ENCODE measurements around the gene CDK5RAP3.

DNA sequence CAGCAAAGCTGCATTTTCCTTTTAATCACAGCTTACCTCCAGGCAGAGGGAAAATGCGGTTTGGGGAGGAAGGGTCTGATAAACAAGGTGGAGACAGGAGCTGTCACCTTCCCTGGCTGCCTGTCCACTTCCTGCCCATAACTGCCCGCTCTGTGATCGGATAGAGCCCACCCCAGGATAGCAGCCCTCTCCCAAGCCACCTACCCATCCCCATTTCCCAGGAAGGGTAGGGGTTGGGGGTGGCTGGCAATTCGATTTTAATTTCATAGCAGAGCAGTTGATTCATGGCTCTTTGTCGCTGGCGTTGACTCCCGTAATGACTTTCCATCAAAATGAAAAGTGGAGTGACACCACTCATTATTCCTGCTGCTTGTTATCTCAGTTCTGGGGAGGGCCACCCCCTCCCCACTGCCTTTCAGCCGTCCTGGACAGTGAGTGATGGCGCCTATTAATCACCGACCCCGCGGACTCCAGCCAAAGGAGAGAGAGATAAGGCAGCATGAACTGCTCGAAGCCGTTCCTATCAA is 11.2 kb downstream of the CDK5RAP3 start:
- TF ChIP-seq, protein P1, sequence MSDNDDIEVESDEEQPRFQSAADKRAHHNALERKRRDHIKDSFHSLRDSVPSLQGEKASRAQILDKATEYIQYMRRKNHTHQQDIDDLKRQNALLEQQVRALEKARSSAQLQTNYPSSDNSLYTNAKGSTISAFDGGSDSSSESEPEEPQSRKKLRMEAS (IDR thresholded peaks at IDR 0.05): no peak
- TF ChIP-seq TAF1 (IDR thresholded peaks at IDR 0.05; ENCODE audit: low read depth) (no peak), NFIC (IDR thresholded peaks at IDR 0.05) (no peak), EP300 (IDR thresholded peaks at IDR 0.05; ENCODE audit: borderline replicate concordance) (no peak), TEAD4 (IDR thresholded peaks at IDR 0.05) (no peak)
